Prostate gland (tissue), 2 donors: ENCODE data around the gene SIRPB2. TPM values are rescaled to one million over a fixed set of nuclear protein-coding genes. Genes with fewer than 3 reads are reported as not detected.

Experiments
- DNase-seq: peaks from one replicate; pipeline ENCODE4 v3.0.0-alpha.2; 2019; ENCODE audit warnings: low spot score
- H3K27ac ChIP-seq, 2 donors: fragments of 200-600 bp; sonication (generic); 2 replicates each; pipeline ENCODE4 v1.5.1; 2017 to 2019
- H3K27me3 ChIP-seq: fragments of 200-600 bp; sonication (generic); replicated peaks from 2 replicates; pipeline ENCODE4 v1.5.1; 2019; ENCODE audit not compliant: insufficient read depth
- H3K36me3 ChIP-seq, 2 donors: fragments of 200-600 bp; sonication (generic); 1 replicate in 1 of 2; 2 replicates in 1 of 2; pipeline versions ENCODE4 v1.5.1 to v1.8.1; 2017 to 2019
- H3K4me1 ChIP-seq: fragments of 200-600 bp; sonication (generic); replicated peaks from 2 replicates; pipeline ENCODE4 v1.5.1; 2019
- H3K4me3 ChIP-seq, 2 donors: fragments of 200-600 bp; sonication (generic); 2 replicates each; pipeline ENCODE4 v1.5.1; 2017 to 2019
- H3K9me3 ChIP-seq: fragments of 200-600 bp; sonication (generic); 2 replicates; pipeline ENCODE4 v1.5.1; 2017
- CTCF ChIP-seq, 4 experiments: fragments of 200-600 bp in 2 of 4; fragments of 450-650 bp in 2 of 4; sonication (generic) in 2 of 4; IDR thresholded peaks; 1 replicate in 3 of 4; 2 replicates in 1 of 4; pipeline ENCODE4 v1.5.1; 2016 to 2019; ENCODE audit warnings: antibody characterized with exemption in 4 of 4, mild to moderate bottlenecking in 2 of 4, moderate library complexity in 2 of 4
- POLR2A ChIP-seq: fragments of 450-650 bp; IDR thresholded peaks from one replicate; pipeline ENCODE4 v1.6.1; 2016; ENCODE audit warnings: antibody characterized with exemption, mild to moderate bottlenecking
- POLR2AphosphoS5 ChIP-seq: sonication (generic); formaldehyde crosslinking; IDR thresholded peaks from one replicate; pipeline ENCODE4 v1.6.1; 2017; ENCODE audit warnings: antibody characterized with exemption
- WGBS: methylation state at CpG from one replicate; pipeline ENCODE4 v1.1.5; 2018; 5-methylcytosine and 5-hydroxymethylcytosine counted together
- intact Hi-C: fragments of 100-400 bp; cut with DNase I; formaldehyde crosslinking; loops from one replicate; pipeline ENCODE4 v1.14.2; 2022
- total RNA-seq, 2 donors: library from RNA; depleted of rRNA; stranded (reverse); fragments of >200 nt; gene quantifications; one replicate each; pipeline ENCODE4 v1.1.0, GENCODE V29; 2016

Gene SIRPB2
- total RNA-seq, 2 donors from 2014 or later = 0.36 to 3.2 TPM

- intact Hi-C loops = no loop called here
- Histone ChIP-seq H3K27me3 (no peaks in the 10 kb centered on the region), H3K4me3 (no peak overlapping the region), H3K27ac (no peak overlapping the region), H3K4me1 (no peaks in the 10 kb centered on the region), H3K9me3 (no peaks in the 10 kb centered on the region), H3K36me3 (no peaks in the 10 kb centered on the region)
- TF ChIP-seq POLR2A = no peak
- TF ChIP-seq CTCF (IDR thresholded peaks at IDR 0.05) = no peak
- no peak for TF ChIP-seq POLR2AphosphoS5
- DNase-seq = no peak
- 76% methylated on average over 11 of the region's 11 CpGs for WGBS
These were observed 45.9 kb upstream of the SIRPB2 start for GRCh38 chr20:1536893-1537730.

GRCh38 chr20:1535420-1536175 is 44.4 kb upstream of the SIRPB2 start:
- intact Hi-C loops = no loop called here
- DNase-seq = no peak
- no peaks in the 10 kb centered on the region for H3K4me1 ChIP-seq
- no peak overlapping the region for H3K27ac ChIP-seq
- no peaks in the 10 kb centered on the region for H3K27me3 ChIP-seq
- no peak overlapping the region for H3K4me3 ChIP-seq
- no peak for TF ChIP-seq CTCF (IDR thresholded peaks at IDR 0.05)
- no peak for TF ChIP-seq POLR2AphosphoS5
- no peak for TF ChIP-seq POLR2A
- WGBS = 78% methylated on average over 5 of the region's 5 CpGs
- no peaks in the 10 kb centered on the region for H3K36me3 ChIP-seq
- H3K9me3 ChIP-seq = no peaks in the 10 kb centered on the region

GRCh38 chr20:1534526-1534925 is 43.3 kb upstream of the SIRPB2 start:
- no peaks in the 10 kb centered on the region for H3K27me3 ChIP-seq
- no peaks in the 10 kb centered on the region for H3K36me3 ChIP-seq
- H3K4me1 ChIP-seq = no peaks in the 10 kb centered on the region
- no peak for DNase-seq
- no peaks in the 10 kb centered on the region for H3K9me3 ChIP-seq
- H3K27ac ChIP-seq = no peak overlapping the region
- TF ChIP-seq CTCF (IDR thresholded peaks at IDR 0.05) (no peak), POLR2A (no peak), POLR2AphosphoS5 (no peak)
- intact Hi-C loops = no loop called here
- 54% methylated on average over 5 of the region's 5 CpGs for WGBS
- H3K4me3 ChIP-seq = no peak overlapping the region

- WGBS = 69% methylated on average over 4 of the region's 4 CpGs
- Histone ChIP-seq H3K4me3 (no peak overlapping the region), H3K27me3 (no peaks in the 10 kb centered on the region), H3K36me3 (no peaks in the 10 kb centered on the region), H3K4me1 (no peaks in the 10 kb centered on the region), H3K27ac (no peak overlapping the region), H3K9me3 (no peaks in the 10 kb centered on the region)
- intact Hi-C loops = no loop called here
- DNase-seq = no peak
- TF ChIP-seq CTCF (IDR thresholded peaks at IDR 0.05) = no peak
- no peak for TF ChIP-seq POLR2A
- TF ChIP-seq POLR2AphosphoS5 = no peak
These were observed 41.8 kb upstream of the SIRPB2 start for GRCh38 chr20:1533059-1533458.

- no peaks in the 10 kb centered on the region for H3K27me3 ChIP-seq
- no peak for TF ChIP-seq POLR2AphosphoS5
- no peak for TF ChIP-seq POLR2A
- TF ChIP-seq CTCF (IDR thresholded peaks at IDR 0.05) = no peak
- DNase-seq = no peak
- no peaks in the 10 kb centered on the region for H3K36me3 ChIP-seq
- no peaks in the 10 kb centered on the region for H3K4me1 ChIP-seq
- intact Hi-C loops = no loop called here
- H3K27ac ChIP-seq = no peak overlapping the region
- H3K9me3 ChIP-seq = no peaks in the 10 kb centered on the region
- WGBS = 39% methylated on average over 1 of the region's 1 CpG
- H3K4me3 ChIP-seq = no peak overlapping the region
These were observed 37.6 kb upstream of the SIRPB2 start for GRCh38 chr20:1528811-1529210.
